Measurements from ENCODE around the gene MPP2. TPM values are rescaled to one million over a fixed set of nuclear protein-coding genes. Genes with fewer than 3 reads are reported as not detected.
"Not testable (repeated sequence)": the region's sequence is repeated elsewhere in the genome, so short reads cannot be mapped to it uniquely, and the experiment has no call there.

Gene MPP2
- total RNA-seq, 1 donor from 2014 or later: 16.7 TPM

GRCh38 chr17:43928609-43929008 is 21.3 kb upstream of the MPP2 start:
- no peaks in the 10 kb centered on the region for H3K36me3 ChIP-seq
- H3K4me3 ChIP-seq: no peak overlapping the region
- DNase-seq (ENCODE audit: low spot score in 2 of 2): no peak
- intact Hi-C loops (cut with DNase I): no loop called here
- peaks cover 0 to 4% of the 10 kb centered on the region in 2 donors for H3K4me1 ChIP-seq
- H3K27me3 ChIP-seq: no peaks in the 10 kb centered on the region
- H3K27ac ChIP-seq: no peak overlapping the region
- no peaks in the 10 kb centered on the region for H3K9me3 ChIP-seq
- no peak for TF ChIP-seq CTCF (IDR thresholded peaks at IDR 0.05)

- H3K27ac ChIP-seq; H3K4me3 ChIP-seq; DNase-seq (ENCODE audit: low spot score in 2 of 2); H3K27me3 ChIP-seq; H3K4me1 ChIP-seq; H3K9me3 ChIP-seq; intact Hi-C loops (cut with DNase I); H3K36me3 ChIP-seq: not testable (repeated sequence)
Observed at GRCh38 chr17:43927929-43928328, 20.6 kb upstream of the MPP2 start.

- no peak for TF ChIP-seq CTCF (IDR thresholded peaks at IDR 0.05)
- H3K27ac ChIP-seq: no peak overlapping the region
- intact Hi-C loops (cut with DNase I): no loop called here
- no peaks in the 10 kb centered on the region for H3K36me3 ChIP-seq
- H3K4me3 ChIP-seq: peak overlapping the region; percentile 18 to 41
- H3K27me3 ChIP-seq: no peaks in the 10 kb centered on the region
- no peaks in the 10 kb centered on the region for H3K9me3 ChIP-seq
- H3K4me1 ChIP-seq: peaks cover 0 to 4% of the 10 kb centered on the region in 2 donors
- no peak for DNase-seq (ENCODE audit: low spot score in 2 of 2)
Observed at GRCh38 chr17:43927060-43927864, 19.9 kb upstream of the MPP2 start.

- no peaks in the 10 kb centered on the region for H3K27me3 ChIP-seq
Observed at GRCh38 chr17:43924558-43924957, 17.2 kb upstream of the MPP2 start.

GRCh38 chr17:43920500-43921095 is 13.3 kb upstream of the MPP2 start:
- Histone ChIP-seq H3K4me1 (no peaks in the 10 kb centered on the region), H3K9me3 (no peaks in the 10 kb centered on the region), H3K36me3 (no peaks in the 10 kb centered on the region), H3K4me3 (no peak overlapping the region), H3K27me3 (no peaks in the 10 kb centered on the region), H3K27ac (no peak overlapping the region)
- TF ChIP-seq CTCF (IDR thresholded peaks at IDR 0.05): no peak
- intact Hi-C loops (cut with DNase I): no loop called here
- no peak for DNase-seq (ENCODE audit: low spot score in 2 of 2)

More at GRCh38 chr17:43924558-43924957, 17.2 kb upstream of the MPP2 start:
- no peak for TF ChIP-seq CTCF (IDR thresholded peaks at IDR 0.05)
- H3K4me3 ChIP-seq: no peak overlapping the region
- no peak for DNase-seq (ENCODE audit: low spot score in 2 of 2)
- no peak overlapping the region for H3K27ac ChIP-seq
- no peaks in the 10 kb centered on the region for H3K9me3 ChIP-seq
- peaks cover 0 to 4% of the 10 kb centered on the region in 2 donors for H3K4me1 ChIP-seq
- intact Hi-C loops (cut with DNase I): no loop called here
- no peaks in the 10 kb centered on the region for H3K36me3 ChIP-seq

GRCh38 chr17:43918026-43918389 is 10.7 kb upstream of the MPP2 start:
- TF ChIP-seq CTCF (IDR thresholded peaks at IDR 0.05): no peak
- no peaks in the 10 kb centered on the region for H3K9me3 ChIP-seq
- no peak overlapping the region for H3K27ac ChIP-seq
- no peaks in the 10 kb centered on the region for H3K36me3 ChIP-seq
- H3K4me1 ChIP-seq: no peaks in the 10 kb centered on the region
- intact Hi-C loops (cut with DNase I): no loop called here
- H3K27me3 ChIP-seq: no peaks in the 10 kb centered on the region
- no peak for DNase-seq (ENCODE audit: low spot score in 2 of 2)
- peak overlapping the region; percentile 21 to 59 for H3K4me3 ChIP-seq

Measured in ascending aorta (tissue), 2 donors.